Measurements from ENCODE around the gene CIDEB.
"Not testable (repeated sequence)": the region's sequence is repeated elsewhere in the genome, so short reads cannot be mapped to it uniquely, and the experiment has no call there.

CIDEB gene

DNA sequence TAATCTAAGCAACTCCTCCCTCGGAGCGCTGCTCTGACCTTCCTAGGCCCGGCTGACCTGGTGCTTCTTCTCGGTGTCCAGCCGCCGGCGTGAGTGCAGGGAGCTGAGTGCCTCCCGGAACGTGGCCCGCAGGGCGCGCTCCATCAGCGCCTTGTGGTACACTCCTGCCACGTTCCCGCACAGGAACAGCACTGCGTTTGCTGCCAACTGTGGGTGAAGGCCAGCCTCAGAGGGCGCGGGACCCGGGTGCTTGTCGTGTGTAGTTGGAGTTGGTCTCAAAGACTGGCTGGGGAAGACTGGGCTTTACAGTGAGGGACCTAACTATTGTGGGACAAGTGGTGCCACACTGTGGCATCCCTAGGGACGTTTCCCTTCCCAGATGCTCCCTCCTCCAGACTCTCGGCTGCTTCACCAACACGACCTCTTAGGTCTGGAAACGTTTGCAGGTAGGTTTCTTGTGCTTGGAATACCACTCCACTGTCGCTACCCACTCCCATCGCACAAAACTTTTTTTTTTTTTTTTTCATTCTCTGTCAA lies 24.0 kb upstream of the CIDEB start:
- peaks cover 4% of the 10 kb centered on the region for H3K4me1 ChIP-seq (ENCODE audit: control insufficient read depth, insufficient read depth, low read length, unreplicated experiment)
- H3K27me3 ChIP-seq (ENCODE audit: insufficient read depth, low read length), result peaks cover 18% of the 10 kb centered on the region
- H3K36me3 ChIP-seq (ENCODE audit: insufficient read depth, low read length), result no peaks in the 10 kb centered on the region
- H3K27ac ChIP-seq (ENCODE audit: low read depth, low read length), result no peak overlapping the region
- H3K4me3 ChIP-seq (ENCODE audit: low read depth, low read length), result no peak overlapping the region; the same call in 1 of the 2 replicates
- no peak overlapping the region for H2AFZ ChIP-seq (ENCODE audit: low read length, unreplicated experiment)
- H3K79me2 ChIP-seq (ENCODE audit: control insufficient read depth, insufficient read depth, low read length, unreplicated experiment), result no peaks in the 10 kb centered on the region

DNA sequence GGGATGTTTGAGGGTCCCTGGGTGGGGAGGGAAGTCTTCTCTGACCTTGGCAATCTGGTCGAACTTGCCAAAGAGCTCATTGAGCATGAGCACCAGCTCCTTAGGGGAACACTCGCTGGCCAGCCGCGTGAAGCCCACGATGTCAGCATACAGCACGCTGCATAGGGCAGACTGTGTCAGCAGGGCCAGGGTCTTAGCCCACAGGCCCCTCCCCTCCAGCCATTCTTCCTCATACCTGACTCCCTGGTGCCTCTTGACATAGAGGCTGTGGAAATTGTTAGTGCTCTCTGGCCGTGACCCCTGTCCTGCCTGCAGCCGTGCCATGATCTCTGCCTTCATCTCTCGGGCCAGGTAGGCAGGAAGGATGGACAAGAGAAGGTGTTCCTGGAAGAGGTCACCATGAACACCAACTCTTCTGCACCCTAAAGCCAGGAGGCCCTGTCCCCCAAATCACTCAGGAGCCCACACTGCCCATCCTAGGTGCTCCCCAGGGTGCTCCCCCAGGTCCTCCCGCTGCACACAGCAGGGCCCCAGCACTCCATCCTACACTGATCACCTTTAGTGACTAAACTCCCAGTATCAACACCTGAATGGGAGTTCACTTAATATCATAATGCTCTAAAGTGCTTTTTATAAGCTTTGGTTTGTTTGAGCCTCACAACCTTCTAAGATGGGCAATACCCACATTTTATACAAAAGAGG lies 23.3 kb upstream of the CIDEB start:
- Histone ChIP-seq H3K4me3 (ENCODE audit: low read depth, low read length) (no peak overlapping the region), H2AFZ (ENCODE audit: low read length, unreplicated experiment) (no peak overlapping the region), H3K36me3 (ENCODE audit: insufficient read depth, low read length) (no peaks in the 10 kb centered on the region), H3K27ac (ENCODE audit: low read depth, low read length) (no peak overlapping the region), H3K4me1 (ENCODE audit: control insufficient read depth, insufficient read depth, low read length, unreplicated experiment) (peaks cover 4% of the 10 kb centered on the region), H3K79me2 (ENCODE audit: control insufficient read depth, insufficient read depth, low read length, unreplicated experiment) (no peaks in the 10 kb centered on the region), H3K27me3 (ENCODE audit: insufficient read depth, low read length) (peaks cover 18% of the 10 kb centered on the region)

DNA sequence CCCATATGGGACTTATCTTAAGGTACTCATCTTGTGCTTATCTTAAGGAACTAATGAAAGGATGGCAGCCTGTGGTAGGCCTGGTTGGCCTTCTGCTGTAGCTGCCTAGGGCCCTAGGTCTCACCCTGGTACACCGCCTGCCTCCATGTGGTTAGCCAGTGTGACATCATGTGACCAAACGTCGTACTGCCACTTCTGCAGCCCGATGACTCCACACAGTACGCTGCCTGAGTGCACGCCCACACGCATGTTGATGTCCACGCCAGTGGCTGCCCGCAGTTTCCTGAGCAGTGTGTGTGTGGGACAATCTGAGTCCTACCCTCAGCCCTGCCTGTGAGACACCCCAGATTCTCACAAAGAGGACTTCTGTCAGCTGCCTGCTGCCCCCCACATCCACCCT lies 22.0 kb upstream of the CIDEB start:
- no peaks in the 10 kb centered on the region for H3K4me1 ChIP-seq (ENCODE audit: control insufficient read depth, insufficient read depth, low read length, unreplicated experiment)

DNA sequence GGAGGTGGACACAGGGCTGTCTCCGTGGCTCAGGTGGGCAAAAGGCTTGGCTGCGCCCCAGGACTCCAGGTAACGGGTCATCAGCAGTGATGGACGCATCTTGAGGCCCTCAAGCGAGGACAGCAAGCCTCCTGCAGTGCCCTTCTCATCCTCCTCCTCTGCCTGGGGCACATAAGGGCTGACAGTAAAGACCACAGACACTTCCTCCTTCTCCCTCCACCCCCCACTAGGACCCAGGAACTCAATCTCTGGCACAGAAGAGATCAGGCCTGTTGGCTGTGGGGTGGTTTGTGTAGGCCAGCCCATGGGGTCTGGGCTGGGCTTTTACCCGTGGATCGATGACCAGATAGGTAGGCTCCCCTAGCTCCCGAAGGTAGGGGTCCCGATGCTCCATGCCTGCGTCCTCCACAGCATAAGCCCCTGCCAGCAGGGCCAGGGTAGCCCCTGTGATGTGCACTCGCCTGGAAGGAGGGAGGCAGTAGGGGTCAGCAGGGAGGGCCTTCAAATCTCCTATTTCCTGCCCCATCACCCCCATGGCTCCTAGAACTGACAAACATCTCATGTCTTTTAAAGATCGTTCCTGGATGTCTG lies 21.4 kb upstream of the CIDEB start:
- Histone ChIP-seq H3K4me1 (ENCODE audit: control insufficient read depth, insufficient read depth, low read length, unreplicated experiment) (no peaks in the 10 kb centered on the region), H3K27me3 (ENCODE audit: insufficient read depth, low read length) (peaks cover 8% of the 10 kb centered on the region; the same call in 1 of the 2 replicates), H3K79me2 (ENCODE audit: control insufficient read depth, insufficient read depth, low read length, unreplicated experiment) (no peaks in the 10 kb centered on the region), H3K27ac (ENCODE audit: low read depth, low read length) (no peak overlapping the region), H3K36me3 (ENCODE audit: insufficient read depth, low read length) (no peaks in the 10 kb centered on the region), H2AFZ (ENCODE audit: low read length, unreplicated experiment) (no peak overlapping the region), H3K4me3 (ENCODE audit: low read depth, low read length) (no peak overlapping the region)

More for the DNA sequence above, 22.0 kb upstream of the CIDEB start:
- peaks cover 13% of the 10 kb centered on the region; the same call in 1 of the 2 replicates for H3K27me3 ChIP-seq (ENCODE audit: insufficient read depth, low read length)
- no peaks in the 10 kb centered on the region for H3K36me3 ChIP-seq (ENCODE audit: insufficient read depth, low read length)
- no peak overlapping the region for H3K4me3 ChIP-seq (ENCODE audit: low read depth, low read length)
- no peak overlapping the region for H2AFZ ChIP-seq (ENCODE audit: low read length, unreplicated experiment)
- no peak overlapping the region for H3K27ac ChIP-seq (ENCODE audit: low read depth, low read length)
- H3K79me2 ChIP-seq (ENCODE audit: control insufficient read depth, insufficient read depth, low read length, unreplicated experiment), result no peaks in the 10 kb centered on the region

DNA sequence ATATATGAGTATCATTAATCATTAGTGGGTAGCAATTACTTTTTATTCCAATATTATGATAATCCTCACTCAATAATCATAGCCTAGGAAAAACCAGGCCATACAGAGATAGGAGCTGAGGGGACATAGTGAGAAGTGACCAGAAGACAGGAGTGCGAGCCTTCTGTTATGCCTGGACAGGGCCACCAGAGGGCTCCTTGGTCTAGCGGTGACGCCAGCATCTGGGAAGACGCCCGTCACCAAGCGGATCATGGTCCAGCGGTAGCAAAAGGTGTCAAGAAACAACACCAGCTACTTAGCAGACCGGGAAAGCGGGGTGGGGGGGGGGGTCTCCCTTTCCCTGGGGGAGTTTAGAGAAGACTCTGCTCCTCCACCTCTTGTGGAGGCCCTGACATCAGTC lies 20.1 kb upstream of the CIDEB start:
- H3K4me1 ChIP-seq (ENCODE audit: control insufficient read depth, insufficient read depth, low read length, unreplicated experiment); H3K79me2 ChIP-seq (ENCODE audit: control insufficient read depth, insufficient read depth, low read length, unreplicated experiment); H2AFZ ChIP-seq (ENCODE audit: low read length, unreplicated experiment); H3K27ac ChIP-seq (ENCODE audit: low read depth, low read length); H3K27me3 ChIP-seq (ENCODE audit: insufficient read depth, low read length); H3K36me3 ChIP-seq (ENCODE audit: insufficient read depth, low read length); H3K4me3 ChIP-seq (ENCODE audit: low read depth, low read length): not testable (repeated sequence)

DNA sequence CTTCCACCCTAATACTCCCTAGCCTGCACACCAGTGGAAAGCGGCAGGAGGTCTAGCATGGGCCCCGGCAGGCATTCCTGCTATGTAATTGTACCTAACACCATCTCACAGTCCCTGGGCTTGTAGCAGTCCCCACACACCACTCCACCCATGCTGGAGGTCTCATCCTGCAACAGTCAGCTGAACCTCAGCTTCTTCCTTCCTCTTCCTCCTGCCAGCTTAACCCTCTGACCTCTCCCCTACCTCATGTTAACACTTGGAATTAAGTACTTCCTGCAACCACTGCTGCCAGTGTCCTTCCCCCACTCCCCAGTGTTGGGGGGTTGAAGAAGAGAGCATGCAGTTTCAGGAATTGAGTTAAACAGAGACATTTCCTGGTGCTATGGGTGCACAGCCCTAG lies 19.5 kb upstream of the CIDEB start:
- H3K4me1 ChIP-seq (ENCODE audit: control insufficient read depth, insufficient read depth, low read length, unreplicated experiment), result no peaks in the 10 kb centered on the region
- no peaks in the 10 kb centered on the region for H3K79me2 ChIP-seq (ENCODE audit: control insufficient read depth, insufficient read depth, low read length, unreplicated experiment)
- peaks cover under 1% of the 10 kb centered on the region; the same call in 1 of the 2 replicates for H3K27me3 ChIP-seq (ENCODE audit: insufficient read depth, low read length)
- no peak overlapping the region for H3K4me3 ChIP-seq (ENCODE audit: low read depth, low read length)
- no peak overlapping the region for H3K27ac ChIP-seq (ENCODE audit: low read depth, low read length)
- no peaks in the 10 kb centered on the region for H3K36me3 ChIP-seq (ENCODE audit: insufficient read depth, low read length)
- H2AFZ ChIP-seq (ENCODE audit: low read length, unreplicated experiment), result no peak overlapping the region

DNA sequence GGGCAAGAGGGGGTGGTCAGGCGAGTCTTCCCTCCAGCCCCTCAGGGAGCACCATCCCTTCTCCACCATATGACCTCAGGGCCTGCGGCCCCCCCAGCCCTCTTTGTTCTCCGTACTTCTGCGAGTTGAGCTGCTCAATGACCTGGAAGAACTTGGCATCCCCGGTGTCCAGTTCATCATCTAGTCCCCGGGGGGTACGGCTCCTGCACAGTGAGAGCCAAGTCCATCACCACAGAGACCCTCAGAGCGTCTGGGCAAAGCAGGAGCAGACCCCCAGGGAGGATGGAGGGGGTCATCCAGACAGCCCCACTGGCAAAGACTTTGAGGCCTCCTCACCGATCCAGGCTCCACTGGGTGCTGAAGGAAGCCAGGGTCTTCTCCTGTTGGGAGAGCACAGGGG lies 18.2 kb upstream of the CIDEB start:
- no peak overlapping the region for H2AFZ ChIP-seq (ENCODE audit: low read length, unreplicated experiment)
- H3K4me1 ChIP-seq (ENCODE audit: control insufficient read depth, insufficient read depth, low read length, unreplicated experiment), result no peaks in the 10 kb centered on the region
- H3K27me3 ChIP-seq (ENCODE audit: insufficient read depth, low read length), result no peaks in the 10 kb centered on the region
- no peaks in the 10 kb centered on the region for H3K36me3 ChIP-seq (ENCODE audit: insufficient read depth, low read length)
- no peak overlapping the region for H3K27ac ChIP-seq (ENCODE audit: low read depth, low read length)
- H3K4me3 ChIP-seq (ENCODE audit: low read depth, low read length), result no peak overlapping the region
- no peaks in the 10 kb centered on the region for H3K79me2 ChIP-seq (ENCODE audit: control insufficient read depth, insufficient read depth, low read length, unreplicated experiment)

DNA sequence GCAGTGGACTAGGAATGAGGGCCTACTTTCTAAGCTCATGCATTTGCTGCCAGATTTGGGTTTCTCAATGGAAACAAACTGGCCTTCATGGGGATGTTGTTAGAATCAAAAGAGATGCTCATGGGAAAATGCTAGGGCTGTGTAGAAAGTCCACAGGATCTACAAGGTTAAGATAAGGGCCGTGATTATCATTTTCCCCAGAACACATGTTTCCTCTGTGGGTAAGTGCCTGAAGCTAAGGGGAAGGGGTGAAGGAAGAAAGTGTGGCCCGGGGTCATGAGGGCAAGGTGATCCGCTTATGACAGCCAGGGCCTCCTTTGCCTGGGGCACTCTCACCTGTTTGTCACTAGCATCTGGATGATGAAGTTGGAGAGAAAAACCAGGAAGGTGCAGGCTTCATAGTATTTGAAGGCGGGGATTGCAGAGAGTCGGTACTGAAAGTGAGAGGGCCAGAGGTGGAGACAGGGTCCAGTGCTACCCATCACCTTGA lies 17.3 kb upstream of the CIDEB start:
- Histone ChIP-seq H3K36me3 (ENCODE audit: insufficient read depth, low read length) (no peaks in the 10 kb centered on the region), H3K4me1 (ENCODE audit: control insufficient read depth, insufficient read depth, low read length, unreplicated experiment) (no peaks in the 10 kb centered on the region), H2AFZ (ENCODE audit: low read length, unreplicated experiment) (no peak overlapping the region), H3K4me3 (ENCODE audit: low read depth, low read length) (no peak overlapping the region), H3K79me2 (ENCODE audit: control insufficient read depth, insufficient read depth, low read length, unreplicated experiment) (no peaks in the 10 kb centered on the region), H3K27me3 (ENCODE audit: insufficient read depth, low read length) (0 out of 2 replicates have a peak, but pooled peaks cover 4% of the 10 kb centered on the region), H3K27ac (ENCODE audit: low read depth, low read length) (no peak overlapping the region)

DNA sequence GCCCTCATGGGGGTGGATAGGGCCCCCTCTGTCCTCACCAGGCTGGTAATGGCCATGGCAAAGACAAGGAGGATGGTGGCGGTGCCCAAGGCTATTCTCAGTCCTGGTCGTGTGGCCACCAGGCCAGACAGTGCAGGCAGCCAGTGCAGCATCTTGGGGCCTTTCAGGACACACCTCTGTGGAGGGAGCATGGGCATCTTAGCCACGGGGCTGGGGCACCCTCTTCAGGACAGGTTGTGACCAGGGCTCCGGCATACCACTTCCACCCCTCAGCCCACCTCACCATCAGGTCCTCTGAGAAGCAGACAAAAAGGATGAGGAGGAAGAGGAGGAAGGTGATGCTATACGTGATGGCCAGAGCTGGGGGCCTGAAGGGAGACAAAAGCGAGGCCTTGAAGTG lies 16.2 kb upstream of the CIDEB start:
- 0 out of 2 replicates have a peak, but pooled peaks cover 10% of the 10 kb centered on the region for H3K27me3 ChIP-seq (ENCODE audit: insufficient read depth, low read length)

DNA sequence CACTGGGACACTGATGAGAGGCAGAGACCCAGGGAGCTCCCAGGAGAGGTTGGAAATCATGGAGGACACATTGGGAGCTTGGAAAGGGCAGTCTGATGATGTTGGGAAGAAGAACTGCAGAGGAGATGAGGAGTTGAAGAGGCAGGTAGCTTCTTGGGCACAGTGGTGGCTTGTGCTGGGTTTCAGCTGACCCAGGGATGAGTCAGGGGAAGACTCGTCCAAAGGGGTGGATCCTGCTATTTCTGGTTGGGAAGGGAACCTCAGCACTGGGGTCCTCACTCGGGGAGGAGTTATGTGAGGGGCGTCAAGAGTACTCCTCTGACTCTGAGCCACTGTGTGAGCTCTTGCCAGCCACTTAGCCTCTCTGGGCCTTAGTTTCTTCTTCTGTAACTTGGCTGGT lies 15.6 kb upstream of the CIDEB start:
- Histone ChIP-seq H3K27ac (ENCODE audit: low read depth, low read length) (no peak overlapping the region), H3K79me2 (ENCODE audit: control insufficient read depth, insufficient read depth, low read length, unreplicated experiment) (no peaks in the 10 kb centered on the region), H3K4me3 (ENCODE audit: low read depth, low read length) (no peak overlapping the region), H3K27me3 (ENCODE audit: insufficient read depth, low read length) (0 out of 2 replicates have a peak, but pooled peaks cover 10% of the 10 kb centered on the region), H3K36me3 (ENCODE audit: insufficient read depth, low read length) (no peaks in the 10 kb centered on the region), H2AFZ (ENCODE audit: low read length, unreplicated experiment) (no peak overlapping the region), H3K4me1 (ENCODE audit: control insufficient read depth, insufficient read depth, low read length, unreplicated experiment) (no peaks in the 10 kb centered on the region)

More for the DNA sequence above, 16.2 kb upstream of the CIDEB start:
- no peak overlapping the region for H3K27ac ChIP-seq (ENCODE audit: low read depth, low read length)
- no peaks in the 10 kb centered on the region for H3K4me1 ChIP-seq (ENCODE audit: control insufficient read depth, insufficient read depth, low read length, unreplicated experiment)
- H3K79me2 ChIP-seq (ENCODE audit: control insufficient read depth, insufficient read depth, low read length, unreplicated experiment), result no peaks in the 10 kb centered on the region
- H3K4me3 ChIP-seq (ENCODE audit: low read depth, low read length), result no peak overlapping the region
- H3K36me3 ChIP-seq (ENCODE audit: insufficient read depth, low read length), result no peaks in the 10 kb centered on the region
- no peak overlapping the region for H2AFZ ChIP-seq (ENCODE audit: low read length, unreplicated experiment)

DNA sequence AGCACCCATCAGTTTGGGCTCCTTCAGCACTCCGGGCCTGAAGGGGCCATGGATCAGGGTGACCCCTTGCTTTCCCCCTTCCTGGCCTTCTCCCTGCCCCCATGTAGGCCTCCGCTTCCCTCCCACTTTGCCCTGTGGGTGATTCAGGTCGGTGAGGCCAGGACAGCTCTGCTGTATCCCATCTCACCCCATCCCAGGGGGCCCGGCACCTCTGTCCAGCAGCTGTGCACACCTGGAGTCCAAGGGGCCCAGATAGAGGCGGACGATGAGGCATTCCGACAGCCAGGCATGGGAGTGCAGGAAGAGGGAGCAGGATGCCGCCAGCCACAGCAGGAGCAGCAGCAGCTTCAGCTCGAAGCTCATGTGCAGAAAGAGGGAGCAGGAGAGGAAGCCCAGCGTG lies 14.9 kb upstream of the CIDEB start:
- Histone ChIP-seq H3K27me3 (ENCODE audit: insufficient read depth, low read length) (0 out of 2 replicates have a peak, but pooled peaks cover 10% of the 10 kb centered on the region), H3K4me3 (ENCODE audit: low read depth, low read length) (no peak overlapping the region), H3K4me1 (ENCODE audit: control insufficient read depth, insufficient read depth, low read length, unreplicated experiment) (peaks cover 3% of the 10 kb centered on the region)

More for the DNA sequence above, 14.9 kb upstream of the CIDEB start:
- no peaks in the 10 kb centered on the region for H3K79me2 ChIP-seq (ENCODE audit: control insufficient read depth, insufficient read depth, low read length, unreplicated experiment)
- H3K36me3 ChIP-seq (ENCODE audit: insufficient read depth, low read length), result no peaks in the 10 kb centered on the region
- H3K27ac ChIP-seq (ENCODE audit: low read depth, low read length), result no peak overlapping the region
- no peak overlapping the region for H2AFZ ChIP-seq (ENCODE audit: low read length, unreplicated experiment)
